ENCODE results near the gene SAFB. TPM values are rescaled to one million over a fixed set of nuclear protein-coding genes. Genes with fewer than 3 reads are reported as not detected.

SAFB gene
- 33.5 and 63.9 TPM in 2 replicates for total RNA-seq (2014; rRNA removed; shearing (Covaris generic))
- polyA plus RNA-seq (2015; cell fraction: cytosol; rRNA removed): 31.0 and 33.3 TPM in 2 replicates
- 89.5 and 131 TPM in 2 replicates for polyA plus RNA-seq (2015; cell fraction: nucleus; rRNA removed)

- peak; percentile 99 for DNase-seq (ENCODE audit: low read depth)
Observed at GRCh38 chr19:5622465-5623396, at the start of gene SAFB, which contains the start of gene SAFB2. SAFB (plus strand) TSS chr19:5623083; CDS start chr19:5623206, 123 bp downstream. SAFB2 (minus strand) TSS chr19:5622776; CDS start chr19:5622715, 61 bp downstream.

GRCh38 chr19:5575590-5575989, 47.3 kb upstream of the SAFB start:
- no peak for DNase-seq (ENCODE audit: low read depth)

DNA sequence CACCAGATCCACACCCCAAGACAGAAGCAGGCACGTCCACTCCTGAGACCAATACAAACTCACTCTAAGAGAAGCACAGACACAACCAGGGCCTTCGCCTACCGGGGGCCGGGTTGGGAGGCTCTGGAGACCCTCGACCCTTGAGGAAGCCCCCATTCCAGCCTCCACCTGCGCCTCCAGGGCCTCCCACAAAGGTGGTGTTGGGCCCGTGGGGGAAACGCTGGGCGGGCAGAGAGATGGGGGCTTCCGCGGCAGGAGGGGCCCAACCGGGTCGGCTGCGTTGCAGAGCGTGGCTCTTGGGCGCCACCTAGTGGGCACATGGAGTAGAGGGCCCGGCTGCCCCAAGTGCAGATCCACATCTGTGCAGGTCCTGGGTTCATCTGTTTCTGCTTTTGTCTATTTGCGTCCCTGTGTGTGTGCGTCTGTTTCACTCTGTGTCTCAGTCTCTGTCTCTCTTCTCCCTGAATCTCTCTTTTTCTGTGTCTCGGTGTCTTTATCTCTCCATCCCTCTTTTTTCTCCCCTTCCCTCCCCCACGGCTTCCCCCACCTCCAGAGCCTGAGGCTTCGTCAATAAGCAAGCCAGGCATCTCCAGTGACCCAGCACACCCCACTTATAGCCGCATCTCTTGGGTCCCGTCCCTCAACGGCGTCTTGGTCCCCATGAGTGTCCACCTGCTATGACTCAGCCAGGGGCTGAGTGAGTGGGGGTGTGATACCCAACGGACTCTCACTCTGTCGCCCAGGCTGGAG, 44.6 kb upstream of the SAFB start:
- DNase-seq (ENCODE audit: low read depth): peak; percentile 12

GRCh38 chr19:5579286-5579685, 43.6 kb upstream of the SAFB start:
- DNase-seq (ENCODE audit: low read depth): no peak

- no peak for DNase-seq (ENCODE audit: low read depth)
Observed at GRCh38 chr19:5579697-5580096, 43.2 kb upstream of the SAFB start.

- no peak for DNase-seq (ENCODE audit: low read depth)
Observed at GRCh38 chr19:5580161-5580571, 42.7 kb upstream of the SAFB start.

- no peak for DNase-seq (ENCODE audit: low read depth)
Observed at GRCh38 chr19:5585461-5586299, 37.2 kb upstream of the SAFB start.

GRCh38 chr19:5586300-5587070, 36.4 kb upstream of the SAFB start:
- no peak for DNase-seq (ENCODE audit: low read depth)

DNA sequence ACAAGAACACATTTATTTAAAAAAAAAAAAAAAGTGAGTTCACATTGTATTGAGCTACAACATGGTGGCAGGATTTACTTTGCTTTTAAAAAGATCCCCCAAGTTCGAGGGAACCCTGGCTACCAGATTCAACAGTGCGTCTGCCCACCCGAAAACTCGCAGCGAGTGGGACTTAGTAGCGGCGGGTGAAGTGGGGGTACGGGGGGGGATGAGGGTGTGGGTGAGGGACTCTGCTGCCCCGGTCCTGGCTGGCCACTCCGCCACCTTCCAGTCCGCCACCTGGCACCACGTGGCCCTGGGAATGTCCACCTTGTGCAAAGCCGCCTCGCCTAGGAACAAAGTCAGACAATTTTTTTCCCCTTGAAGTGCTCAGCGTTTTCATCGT, 35.8 kb upstream of the SAFB start:
- no peak for DNase-seq (ENCODE audit: low read depth)

DNA sequence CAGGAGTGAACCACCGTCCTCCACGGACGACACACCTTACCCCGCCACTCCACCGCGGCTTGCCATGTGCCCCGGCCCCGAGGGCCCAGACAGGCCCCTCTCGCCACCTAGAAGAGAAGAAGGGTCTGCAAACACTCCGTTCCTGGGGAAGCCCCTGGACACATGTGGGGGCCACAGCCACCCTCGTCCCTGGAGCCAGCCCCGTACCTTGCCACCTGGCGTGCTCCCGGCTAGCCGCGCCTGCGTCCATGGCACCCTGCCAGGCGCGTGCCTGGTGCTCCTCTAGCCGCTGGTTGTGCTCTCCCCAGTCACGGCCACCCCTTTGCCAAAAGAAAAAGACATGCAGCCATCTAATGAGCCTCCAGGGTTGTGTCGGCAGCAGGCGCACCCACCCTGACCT, 35.2 kb upstream of the SAFB start:
- DNase-seq (ENCODE audit: low read depth): no peak

GRCh38 chr19:5588441-5588840, 34.4 kb upstream of the SAFB start:
- no peak for DNase-seq (ENCODE audit: low read depth)

DNA sequence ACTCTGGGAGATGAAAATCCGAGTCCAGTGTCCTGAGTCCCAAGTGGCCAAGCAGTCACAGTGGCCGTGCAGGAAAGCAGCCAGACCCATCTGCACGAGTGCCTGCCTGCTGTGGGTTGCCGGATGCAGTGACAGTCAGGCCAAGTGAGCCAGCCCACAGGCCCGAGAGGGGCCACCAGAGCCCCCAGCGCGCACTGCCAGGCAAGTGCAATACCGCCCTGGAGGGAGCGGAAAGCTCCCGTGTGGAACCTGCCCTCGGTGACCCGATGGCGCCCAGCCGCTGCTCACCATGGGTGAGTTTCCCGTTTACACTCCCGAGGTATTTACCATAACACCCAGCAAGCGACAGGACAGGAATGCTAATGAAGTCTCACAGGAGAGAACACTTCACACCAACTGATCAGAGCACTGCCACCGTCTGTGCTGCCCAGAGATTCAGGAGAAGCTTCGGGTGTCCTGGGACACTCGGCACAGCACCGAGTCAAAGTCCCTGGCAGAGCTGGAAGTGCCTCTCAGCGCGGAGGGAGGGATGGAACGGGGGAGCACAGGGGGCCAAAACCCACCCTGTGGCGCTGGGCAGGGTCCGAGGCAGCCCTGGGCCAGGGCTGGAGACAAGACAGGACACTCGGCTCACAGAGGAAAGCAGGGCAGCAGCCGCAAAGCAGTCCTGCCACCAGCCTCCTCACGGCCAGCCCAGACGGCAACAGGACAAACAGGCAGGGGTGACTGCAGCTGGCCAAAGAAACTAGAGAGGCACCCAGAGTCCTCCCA, 33.8 kb upstream of the SAFB start:
- no peak for DNase-seq (ENCODE audit: low read depth)

GRCh38 chr19:5590151-5590864, 32.6 kb upstream of the SAFB start:
- no peak for DNase-seq (ENCODE audit: low read depth)

DNA sequence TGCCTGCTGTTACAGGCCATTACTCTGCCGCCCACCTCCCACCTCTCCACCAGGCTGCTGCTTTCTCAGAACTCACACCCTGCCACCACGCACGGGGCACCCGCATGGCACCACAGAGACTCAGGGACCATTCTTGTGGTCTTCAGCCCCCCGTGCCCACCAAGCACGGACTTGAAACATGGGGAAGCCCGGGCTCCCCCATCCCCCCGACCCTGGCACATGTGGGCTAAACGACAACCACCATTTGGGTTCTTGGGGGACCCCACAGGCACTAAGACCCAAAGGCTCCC, 32.1 kb upstream of the SAFB start:
- DNase-seq (ENCODE audit: low read depth): no peak

DNA sequence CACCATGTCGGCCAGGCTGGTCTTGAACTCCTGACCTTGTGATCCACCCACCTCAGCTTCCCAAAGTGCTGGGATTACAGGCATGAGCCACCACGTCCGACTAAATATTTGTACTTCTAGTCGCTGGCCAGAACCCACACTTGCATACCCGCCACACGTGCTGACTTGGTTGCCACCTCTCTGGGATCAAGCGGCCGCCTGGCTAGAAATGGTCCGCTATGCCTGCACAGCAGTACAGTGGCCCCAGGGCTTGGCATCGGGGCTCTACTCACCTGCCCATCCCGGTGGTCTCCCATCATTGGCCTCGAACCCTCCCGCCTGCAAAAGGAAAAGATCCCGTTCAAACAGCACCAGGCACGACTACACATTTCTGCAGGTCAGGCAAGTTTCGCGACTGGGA, 31.4 kb upstream of the SAFB start:
- no peak for DNase-seq (ENCODE audit: low read depth)

- no peak for DNase-seq (ENCODE audit: low read depth)
Observed at GRCh38 chr19:5592531-5593342, 30.1 kb upstream of the SAFB start.

DNA sequence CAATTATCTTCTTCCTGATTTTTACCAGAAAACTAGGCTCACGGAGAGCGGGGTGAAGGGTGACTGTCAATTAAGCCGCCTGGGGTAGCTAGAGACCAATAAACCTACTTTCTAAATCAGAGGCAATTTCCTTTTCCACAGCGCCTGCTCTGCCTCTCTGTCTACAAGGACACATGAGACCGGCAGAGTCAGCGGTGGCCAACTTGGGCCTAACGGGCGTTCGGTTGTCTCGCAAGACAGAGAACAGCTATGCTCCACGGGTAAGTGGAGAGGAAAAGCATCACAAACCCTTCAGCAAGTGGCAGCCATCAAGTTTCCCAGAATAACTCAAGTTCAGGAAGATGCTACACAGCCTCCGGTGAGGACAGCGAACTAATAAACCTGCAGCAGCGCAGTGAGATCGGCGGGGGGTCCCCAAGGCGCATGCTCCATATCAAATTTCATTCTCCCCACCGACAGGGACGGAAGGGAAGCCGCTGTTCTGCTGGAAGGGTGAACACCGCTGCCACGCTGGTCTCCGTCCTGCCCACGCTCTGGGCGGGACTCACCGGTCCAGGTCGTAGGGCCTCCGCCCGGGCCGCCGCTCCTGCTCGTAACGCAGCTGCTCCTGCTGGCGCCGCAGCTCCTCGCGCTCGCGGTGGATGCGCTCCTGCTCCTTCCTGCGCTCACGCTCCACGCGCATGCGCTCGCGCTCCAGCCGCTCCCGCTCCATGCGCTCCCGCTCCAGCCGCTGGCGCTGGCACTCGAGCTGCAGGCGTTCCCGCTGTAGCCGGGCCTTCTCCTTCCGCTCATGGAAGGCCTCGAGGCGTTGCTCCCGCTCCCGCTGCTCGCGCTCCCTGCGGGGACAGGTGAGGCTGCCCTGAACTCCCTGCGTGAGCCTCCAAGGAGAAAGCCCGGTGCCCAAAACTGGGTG, 29.3 kb upstream of the SAFB start:
- DNase-seq (ENCODE audit: low read depth): no peak

All from HT1080 (cell line).